GM19023 (cell line): ENCODE results near the gene FGFR4.

Source experiments
- ATAC-seq: cut with Tn5 transposase; IDR thresholded peaks from one replicate; pipeline ENCODE4 v1.9.1; 2021; ENCODE audit warnings: mild to moderate bottlenecking, moderate library complexity; ENCODE audit not compliant: unreplicated experiment

Gene FGFR4

DNA sequence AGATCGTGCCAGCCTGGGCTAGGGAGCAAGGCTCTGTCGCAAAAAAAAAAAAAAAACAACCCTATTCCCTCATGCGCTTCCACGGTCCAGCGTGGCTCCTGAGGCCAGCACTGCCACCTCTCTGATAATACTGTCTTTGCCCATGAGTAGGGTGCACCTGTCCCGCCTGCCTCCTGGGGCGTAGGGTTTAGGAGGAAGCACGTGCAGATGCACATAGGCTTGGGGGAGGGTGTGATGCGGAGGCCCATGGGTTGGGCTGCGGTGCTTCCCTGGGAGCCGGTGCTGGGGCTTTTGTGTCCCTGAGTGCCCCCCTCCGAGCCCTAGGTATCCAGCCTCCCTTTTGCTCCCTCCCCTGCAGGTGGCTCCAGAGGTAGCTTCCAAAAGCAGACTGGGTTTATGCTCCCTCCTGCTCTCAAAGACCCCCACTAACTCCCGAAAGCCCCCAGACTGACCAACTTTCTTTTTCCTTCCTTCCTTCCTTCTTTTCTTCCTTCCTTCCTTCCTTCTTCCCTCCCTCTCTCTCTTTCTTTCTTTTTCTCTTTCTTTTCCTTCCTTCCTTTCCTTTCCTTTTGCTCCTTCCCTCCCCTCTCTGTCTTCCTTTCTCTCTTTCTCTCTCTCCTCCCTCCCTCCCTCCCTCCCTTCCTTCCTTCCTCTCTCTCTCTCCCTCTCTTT, 12.8 kb downstream of the FGFR4 start:
- ATAC-seq, result no peak

DNA sequence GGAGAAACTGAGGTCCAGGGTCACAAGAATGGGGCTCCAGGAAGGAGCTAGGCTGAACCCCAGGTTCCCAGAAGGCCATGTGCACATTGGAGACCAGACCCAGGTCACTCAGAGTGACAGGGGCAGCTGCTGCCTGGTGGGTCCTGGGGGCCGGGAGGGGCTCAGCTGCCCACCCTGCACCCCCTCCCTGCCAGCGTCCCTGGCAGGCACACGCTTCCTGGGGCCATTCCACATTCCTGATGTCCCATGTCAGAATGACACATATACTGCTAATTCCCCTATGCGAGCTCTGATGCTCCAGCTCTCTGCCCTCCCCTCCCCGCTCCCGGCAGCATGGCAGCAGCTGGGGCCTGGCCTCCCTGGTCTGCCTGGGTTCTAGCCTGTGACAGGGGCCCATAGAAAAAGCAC, 14.0 kb downstream of the FGFR4 start:
- no peak for ATAC-seq

DNA sequence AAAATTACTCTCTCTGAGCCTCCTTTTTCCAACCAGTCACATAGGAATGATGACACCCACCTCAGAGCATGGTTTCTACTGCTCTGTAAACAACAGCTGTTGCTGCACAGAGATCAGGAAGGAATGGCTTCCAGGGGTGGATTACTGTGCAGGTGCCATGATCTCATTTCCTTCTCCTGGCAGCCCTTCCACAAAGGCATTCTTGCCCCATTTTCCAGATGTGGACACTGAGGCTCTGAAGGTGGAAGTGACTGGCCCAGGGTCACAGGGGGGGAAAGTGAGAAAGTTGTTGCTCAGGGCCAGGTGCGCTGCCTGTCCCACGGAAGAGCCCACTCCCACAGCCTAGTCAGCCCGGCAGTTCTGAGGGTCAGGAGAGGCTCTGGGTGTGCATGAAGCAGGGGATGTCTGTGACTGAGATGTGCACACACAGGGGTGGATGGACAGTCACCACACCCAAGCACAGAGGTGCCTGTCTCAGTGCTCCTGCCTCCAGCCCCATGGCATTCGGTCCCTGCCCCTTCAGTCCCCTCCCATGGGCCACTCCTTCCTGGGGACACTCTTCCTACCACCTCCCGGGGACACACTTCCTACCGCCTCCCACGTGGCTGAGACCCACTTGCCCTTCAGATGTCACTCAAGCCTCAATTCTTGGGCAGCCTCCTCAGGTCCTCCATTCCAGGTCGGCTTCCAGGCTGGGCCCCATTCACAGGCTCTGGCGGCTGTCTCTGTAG, 17.0 kb downstream of the FGFR4 start:
- no peak for ATAC-seq

DNA sequence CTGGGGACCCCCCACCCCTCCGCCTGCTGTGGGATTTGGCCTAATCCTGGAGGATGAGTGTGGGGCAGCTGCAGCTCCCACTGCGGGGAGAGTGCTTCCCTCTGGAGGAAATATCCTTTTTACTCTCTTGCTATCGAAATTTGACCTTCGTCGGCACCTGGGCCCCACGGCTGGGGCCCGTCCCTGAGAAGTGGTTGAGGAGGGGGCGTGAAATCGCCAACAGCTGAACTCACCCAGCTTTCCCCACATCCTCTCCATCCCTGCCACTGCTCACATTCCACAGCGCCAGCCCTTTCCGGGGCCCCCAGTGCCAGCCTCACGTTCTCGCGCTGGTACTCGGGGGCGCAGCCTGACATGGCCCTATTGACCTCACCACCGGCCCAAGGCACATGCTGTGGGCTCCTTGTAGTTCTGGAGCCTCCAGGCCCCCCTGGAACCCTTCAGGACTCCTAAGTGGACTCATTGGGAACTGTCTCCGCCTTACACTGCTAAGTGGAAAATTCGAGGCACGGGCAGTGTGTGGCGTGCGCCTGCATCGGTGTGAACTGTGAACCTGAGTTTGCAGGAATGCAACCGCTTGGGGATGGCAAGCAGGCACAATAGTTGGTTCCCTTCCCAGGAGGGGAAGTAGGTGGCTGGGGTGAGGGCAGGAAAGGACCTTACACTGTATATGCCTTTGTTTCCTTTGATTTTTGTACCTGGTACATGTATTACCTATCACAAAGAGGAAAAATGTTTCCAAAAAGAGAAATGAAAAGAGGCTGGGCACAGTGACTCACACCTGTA, 19.2 kb downstream of the FGFR4 start:
- no peak for ATAC-seq

DNA sequence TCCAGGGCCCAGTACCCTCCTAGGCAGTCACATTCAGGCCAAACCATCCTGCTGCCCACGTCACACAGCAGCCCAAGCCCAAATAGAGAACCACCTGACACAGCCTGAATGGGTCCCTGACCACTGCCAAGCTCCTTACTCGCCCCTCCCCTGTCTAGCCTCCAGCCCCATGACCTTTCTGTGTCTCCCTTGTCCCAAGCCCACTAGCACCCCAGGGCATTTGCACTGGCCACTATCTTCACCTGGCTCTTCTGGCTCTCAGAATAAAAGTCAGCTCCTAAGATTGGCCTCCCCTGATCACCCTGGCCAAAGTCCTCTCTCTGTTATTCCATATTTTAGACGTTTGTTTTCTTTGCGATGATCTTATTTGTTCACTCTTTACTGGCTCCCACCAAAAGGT, 20.4 kb downstream of the FGFR4 start:
- ATAC-seq, result no peak

DNA sequence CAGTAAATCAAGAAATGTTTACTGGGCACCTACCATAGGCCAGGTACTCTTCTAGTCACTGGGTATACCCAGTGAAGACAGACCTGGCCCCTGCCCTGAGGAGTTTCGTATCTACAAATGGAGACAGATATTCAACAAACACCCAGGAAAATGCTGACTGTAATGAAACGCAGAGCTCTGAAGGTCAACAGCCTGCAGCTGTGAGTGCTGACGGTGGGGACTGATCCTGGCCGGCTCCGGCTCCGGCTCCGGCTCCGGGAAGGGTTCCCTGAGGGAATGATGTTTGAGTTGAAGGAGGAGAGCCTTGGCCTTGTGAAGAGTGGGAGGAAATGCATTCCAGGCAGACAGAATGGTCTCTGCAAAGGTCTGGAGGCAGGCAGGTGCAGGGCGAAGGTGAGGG, 23.1 kb downstream of the FGFR4 start:
- ATAC-seq, result no peak

DNA sequence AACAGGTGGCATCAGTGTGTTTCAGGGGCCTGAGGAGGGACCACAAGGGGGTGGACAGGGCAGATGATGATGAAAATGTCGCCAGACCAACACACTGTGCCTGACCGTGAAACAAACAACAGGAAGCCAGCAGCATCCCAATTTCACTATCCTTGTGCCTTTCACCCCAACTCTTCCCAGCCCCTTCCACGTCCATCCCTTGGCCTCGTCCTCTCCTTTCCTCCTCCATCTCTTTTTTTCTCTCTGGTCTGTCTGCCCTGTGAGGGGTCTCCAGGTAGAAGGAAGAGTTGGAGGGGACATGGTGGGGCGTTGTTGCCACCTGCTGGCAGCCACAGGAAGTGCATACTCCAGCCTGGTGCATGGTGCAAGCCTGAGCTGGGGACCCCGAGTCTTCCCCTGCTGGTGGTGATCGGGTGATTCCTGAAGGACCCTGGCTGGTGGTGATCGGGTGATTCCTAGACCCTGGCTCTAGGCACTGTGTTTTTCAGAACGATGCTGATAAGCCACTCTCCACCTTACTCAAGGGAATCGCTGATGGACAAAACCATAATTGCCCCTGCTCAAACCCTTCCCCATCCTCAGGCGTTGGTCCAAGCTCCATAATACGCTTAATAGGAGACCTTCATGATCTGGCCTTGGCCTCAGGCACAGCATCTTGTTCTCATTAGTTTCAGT, 25.1 kb downstream of the FGFR4 start:
- ATAC-seq, result no peak

DNA sequence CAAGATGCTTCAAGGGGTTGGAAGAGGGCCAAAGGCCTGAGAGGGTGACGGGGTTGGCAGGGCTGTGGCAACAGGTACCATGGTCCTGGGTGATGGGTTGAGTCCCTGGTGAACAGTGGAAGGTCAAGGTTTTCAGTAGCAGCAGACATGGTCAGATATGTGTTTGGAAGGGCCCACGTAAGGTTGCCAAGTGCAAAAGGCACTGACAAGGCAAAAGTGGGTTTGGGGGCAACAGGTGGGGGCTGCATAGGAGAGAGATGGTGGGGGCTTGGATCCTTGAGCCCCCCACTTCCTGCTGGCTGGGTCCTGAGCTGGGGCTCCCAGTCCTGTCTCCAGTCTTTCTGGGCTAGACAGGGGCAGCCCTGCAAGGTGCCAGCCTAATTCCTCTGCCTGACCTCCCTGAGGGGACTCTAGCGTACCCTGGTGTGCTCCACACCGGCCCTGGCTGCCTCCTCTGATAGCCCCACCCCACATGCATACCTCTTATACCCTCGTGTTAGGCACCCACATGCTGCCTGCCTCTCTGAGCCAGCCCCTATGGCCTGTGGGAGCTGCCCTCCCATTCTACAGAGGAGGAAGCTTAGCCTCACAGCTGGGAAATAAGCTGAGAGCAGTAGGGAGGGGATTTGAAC, 26.0 kb downstream of the FGFR4 start:
- no peak for ATAC-seq

DNA sequence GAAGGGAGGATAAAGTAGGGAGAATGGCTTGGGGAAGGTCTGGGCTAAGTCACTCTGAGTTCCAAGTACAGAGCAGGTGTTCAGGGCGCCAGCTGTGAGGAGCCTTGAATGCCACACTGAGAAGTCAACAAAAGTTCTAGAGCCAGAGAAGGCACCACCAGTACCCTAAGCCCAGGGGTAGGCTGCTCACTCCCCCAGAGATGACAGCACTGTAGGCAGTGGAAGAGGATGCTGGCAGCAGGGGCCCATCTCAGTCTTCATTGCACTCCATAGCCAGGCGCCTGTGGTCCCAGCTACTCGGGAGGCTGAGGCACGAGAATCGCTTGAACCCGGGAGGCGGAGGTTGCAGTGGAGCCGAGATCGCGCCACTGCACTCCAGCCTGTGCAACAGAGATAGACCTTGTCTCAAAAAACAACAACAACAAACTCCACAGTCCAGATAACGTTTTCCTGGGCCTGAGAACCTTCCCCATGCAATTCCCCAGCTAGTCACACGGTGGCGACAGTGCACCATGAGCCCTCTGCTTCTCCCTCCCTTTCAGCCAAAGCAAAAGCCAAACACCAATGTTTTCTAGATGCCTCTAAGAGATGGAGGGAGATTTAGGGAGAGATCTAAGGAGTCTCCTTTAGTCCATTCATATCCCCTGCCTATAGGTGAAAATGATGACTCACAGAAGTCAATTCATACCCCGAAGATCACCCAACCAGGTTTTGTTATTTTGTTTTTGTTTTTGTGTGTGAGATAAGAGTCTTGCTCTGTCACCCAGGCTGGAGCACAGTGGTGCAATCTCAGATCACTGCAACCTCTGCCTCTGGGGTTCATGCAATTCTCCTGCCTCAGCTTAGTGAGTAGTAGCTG, 27.1 kb downstream of the FGFR4 start:
- ATAC-seq, result peak; percentile 49

DNA sequence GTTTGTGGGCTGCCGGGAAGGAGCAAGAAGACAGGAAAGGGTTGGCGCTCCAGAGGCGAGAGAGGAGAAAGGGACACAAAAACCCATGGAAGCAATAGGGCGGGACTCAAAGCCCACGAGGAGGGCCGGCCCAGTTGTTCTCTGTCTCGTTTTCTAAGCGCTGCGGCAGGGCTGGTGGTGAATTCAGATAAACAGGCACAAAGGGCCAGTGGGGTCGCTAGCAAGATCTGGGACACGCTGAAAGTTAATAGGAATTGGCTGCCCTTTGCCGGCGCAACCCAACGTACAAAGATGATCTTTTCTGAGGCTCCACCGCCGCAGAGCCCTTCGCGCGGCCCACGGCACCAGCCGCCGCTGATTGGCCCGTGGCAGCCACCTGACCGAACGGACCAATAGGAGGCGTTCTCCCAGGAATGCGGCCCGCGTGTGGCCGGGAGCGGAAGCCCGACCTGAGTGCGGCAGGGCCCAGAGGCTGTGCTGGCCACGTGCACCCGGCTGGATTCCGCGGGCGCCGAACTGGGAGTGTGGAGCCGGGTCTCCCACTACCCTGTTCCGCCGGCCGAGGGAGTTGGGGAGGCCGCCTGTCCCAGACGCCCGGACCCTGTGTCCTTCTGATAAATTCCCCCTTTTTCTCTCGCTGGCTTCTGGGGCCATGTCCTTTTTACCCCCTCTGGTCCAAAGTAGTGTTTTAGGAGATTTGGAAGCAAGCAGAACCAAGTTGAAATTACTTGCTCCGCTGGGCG, 30.1 kb downstream of the FGFR4 start:
- ATAC-seq, result peak; percentile 76

DNA sequence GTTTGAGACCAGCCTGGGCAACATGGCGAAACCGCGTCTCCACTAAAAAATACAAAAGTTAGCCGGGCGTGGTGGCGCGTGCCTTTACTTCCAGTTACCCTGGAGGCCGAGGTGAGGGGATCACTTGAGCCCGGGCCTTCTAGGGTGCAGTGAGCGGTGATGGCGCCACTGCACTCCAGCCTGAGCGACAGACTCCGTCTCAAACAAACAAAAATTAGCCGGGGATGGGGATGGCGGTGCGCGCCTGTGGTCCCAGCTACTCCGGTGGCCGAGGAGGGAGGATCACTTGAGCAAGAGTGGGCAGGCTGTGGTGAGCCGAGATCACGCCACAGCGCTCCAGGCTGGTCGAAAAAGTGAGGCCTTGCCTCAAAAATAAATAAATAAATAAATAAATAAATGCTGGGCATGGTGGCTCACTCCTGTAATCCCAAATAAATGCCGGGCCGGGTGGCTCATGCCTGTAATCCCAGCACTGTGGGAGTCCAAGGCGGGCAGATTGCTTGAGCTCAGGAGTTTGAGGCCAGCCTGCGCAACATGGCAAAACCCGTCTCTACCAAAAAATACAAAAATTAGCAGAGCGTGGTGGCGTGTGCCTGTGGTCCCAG, 30.8 kb downstream of the FGFR4 start:
- ATAC-seq, result no peak

DNA sequence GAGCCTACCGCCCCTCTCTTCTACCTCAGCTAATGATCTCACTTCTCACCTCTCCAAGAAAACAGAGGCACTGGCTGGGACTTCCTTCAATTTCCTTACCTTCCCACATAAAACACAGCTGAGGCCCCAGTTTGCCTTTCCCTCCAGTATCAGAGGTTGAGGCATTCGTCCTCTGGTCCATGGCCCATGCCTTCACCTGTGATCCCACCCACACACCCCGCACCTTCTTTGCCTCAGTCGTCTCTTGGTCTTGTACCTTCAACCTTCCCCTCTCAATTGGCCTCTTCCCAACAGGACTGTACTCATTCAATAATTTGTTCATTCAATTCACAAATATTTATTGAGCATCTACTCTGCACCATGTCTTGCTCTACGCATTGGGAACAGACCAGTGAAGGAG, 35.9 kb downstream of the FGFR4 start:
- ATAC-seq, result no peak

DNA sequence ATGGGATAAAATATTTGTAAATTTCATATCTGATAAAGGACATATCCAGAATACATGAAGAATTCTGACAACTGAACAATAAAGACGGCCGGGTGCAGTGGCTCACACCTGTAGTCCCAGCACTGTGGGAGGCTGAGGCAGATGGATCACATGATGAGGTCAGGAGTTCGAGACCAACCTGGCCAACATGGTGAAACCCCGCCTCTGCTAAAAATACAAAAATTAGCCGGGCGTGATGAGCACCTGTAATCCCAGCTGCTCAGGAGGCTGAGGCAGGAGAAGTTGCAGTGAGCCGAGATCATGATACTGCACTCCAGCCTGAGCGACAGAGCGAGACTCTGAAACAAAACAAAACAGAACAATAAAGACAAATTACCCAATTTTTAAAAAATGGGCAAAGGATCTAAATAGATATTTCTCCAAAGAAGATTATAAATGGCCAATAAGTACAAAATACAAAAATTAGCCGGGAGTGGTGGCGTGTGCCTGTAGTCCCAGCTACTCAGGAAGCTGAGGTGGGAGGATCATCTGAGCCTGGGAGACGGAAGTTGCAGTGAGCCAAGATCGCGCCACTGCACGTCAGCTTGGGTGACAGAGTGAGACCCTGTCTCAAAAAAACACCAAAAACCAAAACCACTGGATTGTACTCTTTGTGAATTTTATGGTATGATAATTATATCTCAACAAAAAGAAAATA, 37.2 kb downstream of the FGFR4 start:
- no peak for ATAC-seq

DNA sequence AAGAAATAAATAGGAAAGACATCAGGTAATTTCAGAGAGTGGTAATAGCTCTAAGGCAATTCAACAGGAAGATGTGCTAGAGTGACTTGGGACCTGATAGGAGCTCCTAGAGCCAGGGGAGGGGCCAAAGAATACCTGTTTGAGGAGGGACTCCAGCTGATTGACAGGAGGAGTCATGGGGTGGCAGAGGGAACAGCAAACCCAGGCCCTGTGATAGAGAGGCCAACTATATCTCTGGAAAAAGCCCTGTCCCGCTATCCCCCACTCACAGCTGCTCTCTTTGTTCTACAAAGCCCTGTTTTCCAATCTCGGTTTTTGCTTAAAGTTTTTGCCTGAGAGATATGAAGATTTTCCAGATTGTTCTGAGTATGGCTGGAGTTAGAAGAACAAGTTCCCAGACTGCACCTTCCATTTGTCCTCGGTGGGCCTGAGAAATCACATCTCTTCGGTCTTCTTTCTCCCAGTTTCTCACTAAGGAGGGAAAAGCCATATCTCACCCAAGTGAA, 37.8 kb downstream of the FGFR4 start:
- no peak for ATAC-seq

DNA sequence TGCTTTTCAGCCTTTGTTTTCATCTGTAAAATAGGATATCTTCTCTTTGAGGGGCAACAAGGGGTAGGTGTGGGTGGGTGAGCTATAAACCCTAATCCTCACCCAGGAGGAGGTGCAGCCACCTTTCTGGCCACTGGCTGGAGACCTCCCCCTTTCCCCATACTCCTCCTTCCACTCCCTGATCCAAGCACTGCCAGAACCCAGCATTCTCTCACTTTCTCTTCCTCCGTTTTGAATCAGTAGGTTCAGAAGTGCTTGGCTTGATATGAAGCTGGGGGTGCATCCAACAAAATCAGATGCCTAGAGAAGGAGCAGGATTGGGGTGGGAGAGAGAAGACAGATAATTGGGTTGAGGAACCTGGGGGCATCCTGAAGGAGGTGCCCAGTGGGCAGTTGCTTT, 40.1 kb downstream of the FGFR4 start:
- ATAC-seq, result no peak

DNA sequence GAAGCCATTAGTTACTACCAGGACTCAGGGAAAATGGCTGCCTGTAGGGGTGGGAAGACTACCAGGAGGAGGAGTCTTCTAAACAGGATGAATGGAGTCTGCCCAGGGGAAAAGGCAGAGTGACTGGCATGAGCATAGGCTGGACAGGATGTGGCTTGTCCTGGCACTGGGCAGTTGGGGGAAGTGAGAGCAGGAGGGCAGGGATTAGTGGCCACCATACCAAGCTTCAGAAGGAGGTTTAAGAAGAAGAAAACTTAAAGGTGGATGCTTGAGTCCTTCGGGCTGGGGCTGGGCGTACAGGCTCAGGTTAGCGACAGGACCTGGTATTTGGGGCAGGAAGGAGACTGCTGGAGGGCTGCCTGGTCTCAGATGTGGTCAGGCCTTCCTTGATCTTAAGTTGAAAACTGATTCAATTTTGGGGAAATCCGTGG, 41.9 kb downstream of the FGFR4 start:
- ATAC-seq, result no peak

DNA sequence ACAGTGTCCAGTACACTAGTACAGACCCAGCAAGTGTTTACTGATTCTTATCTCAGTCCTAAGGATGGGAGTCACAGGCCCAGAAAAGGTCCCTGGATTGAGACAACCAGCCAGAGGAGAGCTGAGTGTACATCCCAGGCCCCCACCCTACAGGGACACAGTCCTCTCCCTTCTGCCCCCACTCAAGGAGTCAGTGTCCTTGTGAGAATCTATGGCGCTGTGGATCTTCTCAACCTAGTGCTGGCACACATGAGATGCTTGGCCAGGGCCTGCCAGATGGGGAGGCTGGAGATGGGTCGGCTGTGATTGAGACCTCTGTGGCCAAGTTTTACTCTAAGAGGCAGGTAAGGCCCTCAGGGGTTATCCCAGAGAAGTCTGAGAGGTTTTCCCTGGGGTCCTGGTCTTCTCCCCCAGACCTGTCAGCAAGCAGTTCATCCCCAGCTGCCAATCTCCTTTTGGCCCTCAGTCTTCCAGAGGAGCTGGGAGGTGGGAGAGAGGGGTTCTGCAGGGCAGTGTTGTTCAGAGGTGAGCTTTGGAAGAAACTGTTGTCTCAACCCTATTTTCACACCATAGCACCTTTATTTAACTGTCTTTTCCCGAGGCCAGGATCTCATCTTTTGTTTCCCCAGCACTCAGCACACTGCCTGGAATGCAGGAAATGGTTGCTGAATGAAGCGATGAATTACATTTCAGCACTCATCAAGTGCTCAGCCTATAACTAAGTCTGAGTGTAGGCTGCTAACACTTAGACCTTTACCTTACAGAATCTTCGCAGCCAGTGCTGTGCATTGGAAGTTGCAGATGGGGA, 43.7 kb downstream of the FGFR4 start:
- no peak for ATAC-seq
